ENCODE measurements around the gene DCDC1. TPM values are rescaled to one million over a fixed set of nuclear protein-coding genes. Genes with fewer than 3 reads are reported as not detected.
A peak's percentile ranks its signal among the peaks of the same experiment; 100 is the strongest.

DCDC1 gene
- total RNA-seq, 4 donors from 2014 or later, result 0.26 to 8.0 (median 1.5) TPM

- intact Hi-C loops (cut with DNase I; ENCODE audit: low total_unique reads), result no loop called here
- DNase-seq, result no peak
- H3K9me3 ChIP-seq, result no peaks in the 10 kb centered on the region
- no peak overlapping the region for H3K4me3 ChIP-seq
- no peaks in the 10 kb centered on the region for H3K27me3 ChIP-seq
- no peak for TF ChIP-seq POLR2A (IDR thresholded peaks at IDR 0.05)
- no peak for TF ChIP-seq CTCF (IDR thresholded peaks at IDR 0.05)
- H3K4me1 ChIP-seq, result no peaks in the 10 kb centered on the region
- H3K27ac ChIP-seq, result no peak overlapping the region
- no peaks in the 10 kb centered on the region for H3K36me3 ChIP-seq
These were observed 155.2 kb downstream of the DCDC1 start for GRCh38 chr11:31214372-31214771.

- no peaks in the 10 kb centered on the region for H3K4me1 ChIP-seq
- H3K27me3 ChIP-seq, result no peaks in the 10 kb centered on the region
- TF ChIP-seq POLR2A (IDR thresholded peaks at IDR 0.05), result no peak
- TF ChIP-seq CTCF (IDR thresholded peaks at IDR 0.05), result no peak
- H3K27ac ChIP-seq, result no peak overlapping the region
- no peaks in the 10 kb centered on the region for H3K9me3 ChIP-seq
- intact Hi-C loops (cut with DNase I; ENCODE audit: low total_unique reads), result no loop called here
- no peak overlapping the region for H3K4me3 ChIP-seq
- H3K36me3 ChIP-seq, result no peaks in the 10 kb centered on the region
- DNase-seq, result no peak
These were observed 170.2 kb downstream of the DCDC1 start for GRCh38 chr11:31199378-31199777.

- intact Hi-C loops (cut with DNase I; ENCODE audit: low total_unique reads), result no loop called here
- Histone ChIP-seq H3K4me1 (no peaks in the 10 kb centered on the region), H3K27ac (no peak overlapping the region), H3K36me3 (no peaks in the 10 kb centered on the region), H3K9me3 (peaks cover 0 to 10% of the 10 kb centered on the region in 2 donors), H3K4me3 (no peak overlapping the region), H3K27me3 (no peaks in the 10 kb centered on the region)
- TF ChIP-seq POLR2A (IDR thresholded peaks at IDR 0.05), result no peak
- no peak for TF ChIP-seq CTCF (IDR thresholded peaks at IDR 0.05)
- no peak for DNase-seq
These were observed 195.4 kb downstream of the DCDC1 start for GRCh38 chr11:31173926-31174680.

GRCh38 chr11:31160504-31161422 is 208.8 kb downstream of the DCDC1 start:
- TF ChIP-seq POLR2A (IDR thresholded peaks at IDR 0.05) (no peak), CTCF (IDR thresholded peaks at IDR 0.05) (peak in 1 of 4 experiments; percentile 5)
- H3K27me3 ChIP-seq, result no peaks in the 10 kb centered on the region

DNA sequence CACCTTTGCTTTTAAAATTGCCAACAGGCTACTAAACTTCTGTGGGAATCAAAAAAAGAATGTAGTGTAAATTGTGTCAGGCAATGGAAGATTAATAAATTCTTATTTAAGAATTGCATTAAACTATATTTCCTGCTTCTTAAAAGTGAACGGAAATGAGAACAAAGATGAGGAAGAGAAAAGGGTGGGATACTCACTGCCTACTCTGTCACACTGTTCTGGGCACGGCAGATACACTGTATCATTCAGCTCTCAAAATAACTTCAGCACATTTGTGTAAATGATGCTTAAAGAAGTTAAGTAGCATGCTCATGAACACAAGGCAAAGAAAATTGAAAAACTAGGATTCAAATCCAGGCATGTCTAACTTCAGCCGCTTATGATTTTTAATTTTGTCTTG is 218.7 kb downstream of the DCDC1 start:
- Histone ChIP-seq H3K9me3 (no peaks in the 10 kb centered on the region), H3K27ac (no peak overlapping the region), H3K36me3 (no peaks in the 10 kb centered on the region), H3K4me1 (no peaks in the 10 kb centered on the region), H3K4me3 (no peak overlapping the region), H3K27me3 (no peaks in the 10 kb centered on the region)
- TF ChIP-seq CTCF (IDR thresholded peaks at IDR 0.05) (no peak), POLR2A (IDR thresholded peaks at IDR 0.05) (no peak)
- intact Hi-C loops (cut with DNase I; ENCODE audit: low total_unique reads), result no loop called here
- no peak for DNase-seq

More at GRCh38 chr11:31160504-31161422, 208.8 kb downstream of the DCDC1 start:
- H3K27ac ChIP-seq, result no peak overlapping the region
- no peaks in the 10 kb centered on the region for H3K9me3 ChIP-seq
- no peak overlapping the region for H3K4me3 ChIP-seq
- DNase-seq, result no peak
- no peaks in the 10 kb centered on the region for H3K4me1 ChIP-seq
- intact Hi-C loops (cut with DNase I; ENCODE audit: low total_unique reads), result no loop called here
- no peaks in the 10 kb centered on the region for H3K36me3 ChIP-seq

All from uterus (tissue), 4 donors.